CD14-positive monocyte (primary cell): ENCODE results near the gene RBMS1. TPM values are rescaled to one million over a fixed set of nuclear protein-coding genes. Genes with fewer than 3 reads are reported as not detected.
A peak's percentile ranks its signal among the peaks of the same experiment; 100 is the strongest.

Experiments used
- DNase-seq, 3 donors: peaks; one replicate each; pipeline ENCODE4 v3.0.0-alpha.2; 2011 to 2022
- H2AFZ ChIP-seq: 2 replicates; pipeline ENCODE4 v1.6.0; 2012; ENCODE audit warnings: mild to moderate bottlenecking, low read depth, low read length, inconsistent platforms; ENCODE audit not compliant: insufficient read depth, poor library complexity, severe bottlenecking
- H3K27ac ChIP-seq, 2 donors: 1 replicate in 1 of 2; 2 replicates in 1 of 2; pipeline ENCODE4 v1.5.1; 2012 to 2013; ENCODE audit warnings: low read length in 2 of 2, control low read depth in 1 of 2, inconsistent platforms in 1 of 2, low read depth in 1 of 2, mild to moderate bottlenecking in 1 of 2
- H3K27me3 ChIP-seq, 2 donors: one replicate each; pipeline versions ENCODE4 v1.6.0 to v1.6.1; 2011 to 2013; ENCODE audit warnings: low read length in 2 of 2; ENCODE audit not compliant: control insufficient read depth in 2 of 2, insufficient read depth in 2 of 2
- H3K36me3 ChIP-seq, 2 donors: replicated peaks in 1 of 2; 1 replicate in 1 of 2; 2 replicates in 1 of 2; pipeline versions ENCODE4 v1.5.1 to v1.6.1; 2012 to 2013; ENCODE audit warnings: low read length in 2 of 2, control low read depth in 1 of 2, inconsistent platforms in 1 of 2, mild to moderate bottlenecking in 1 of 2; ENCODE audit not compliant: insufficient read depth in 2 of 2, control insufficient read depth in 1 of 2
- H3K4me1 ChIP-seq, 2 donors: 1 replicate in 1 of 2; 2 replicates in 1 of 2; pipeline versions ENCODE4 v1.5.1 to v1.6.1; 2012 to 2013; ENCODE audit warnings: low read length in 2 of 2, control low read depth in 1 of 2, inconsistent platforms in 1 of 2, mild to moderate bottlenecking in 1 of 2, moderate library complexity in 1 of 2; ENCODE audit not compliant: insufficient read depth in 2 of 2, control insufficient read depth in 1 of 2
- H3K4me2 ChIP-seq: replicated peaks from 2 replicates; pipeline ENCODE3; 2012; ENCODE audit warnings: low read length, moderate library complexity, mild to moderate bottlenecking; ENCODE audit not compliant: poor library complexity, severe bottlenecking; ENCODE audit errors: extremely low read depth
- H3K4me3 ChIP-seq, 3 experiments: fragments of 200-600 bp in 1 of 3; sonication (generic) in 1 of 3; replicated peaks in 1 of 3; 1 replicate in 2 of 3; 2 replicates in 1 of 3; pipeline ENCODE4 v1.5.1; 2011 to 2013; ENCODE audit warnings: low read length in 3 of 3, mild to moderate bottlenecking in 3 of 3, control low read depth in 2 of 3, low read depth in 2 of 3, inconsistent platforms in 1 of 3, moderate library complexity in 1 of 3
- H3K79me2 ChIP-seq: 2 replicates; pipeline ENCODE4 v1.6.0; 2012; ENCODE audit warnings: mild to moderate bottlenecking, control low read depth, inconsistent platforms, low read length, moderate library complexity; ENCODE audit not compliant: insufficient read depth
- H3K9ac ChIP-seq: 2 replicates; pipeline ENCODE4 v1.6.0; 2017; ENCODE audit warnings: low read length, mild to moderate bottlenecking; ENCODE audit not compliant: insufficient read depth, poor library complexity, severe bottlenecking
- H3K9me3 ChIP-seq, 2 donors: replicated peaks in 1 of 2; 1 replicate in 1 of 2; 2 replicates in 1 of 2; pipeline versions ENCODE4 v1.5.1 to v1.6.1; 2012 to 2013; ENCODE audit warnings: low read length in 2 of 2, control low read depth in 1 of 2; ENCODE audit not compliant: control insufficient read depth in 1 of 2, insufficient read depth in 1 of 2
- H4K20me1 ChIP-seq: 2 replicates; pipeline ENCODE4 v1.6.0; 2012; ENCODE audit warnings: mild to moderate bottlenecking, low read length, control low read depth, moderate library complexity; ENCODE audit not compliant: insufficient read depth
- H3K27ac Mint-ChIP-seq, 7 donors: one replicate each; pipeline ENCODE4 v1.8.0; 2020; ENCODE audit warnings: mild to moderate bottlenecking in 7 of 7, mixed read lengths in 7 of 7, moderate library complexity in 6 of 7, inconsistent platforms in 2 of 7
- H3K27me3 Mint-ChIP-seq, 3 donors: one replicate each; pipeline ENCODE4 v1.8.0; 2021 to 2022; ENCODE audit warnings: low read depth in 3 of 3, mild to moderate bottlenecking in 3 of 3, mixed read lengths in 3 of 3, moderate library complexity in 3 of 3, inconsistent platforms in 1 of 3
- H3K36me3 Mint-ChIP-seq, 2 donors: one replicate each; pipeline ENCODE4 v1.8.0; 2020; ENCODE audit warnings: mixed read lengths in 2 of 2, inconsistent platforms in 1 of 2, mild to moderate bottlenecking in 1 of 2
- H3K4me1 Mint-ChIP-seq: one replicate; pipeline ENCODE4 v1.8.0; 2020; ENCODE audit warnings: mild to moderate bottlenecking, mixed read lengths
- H3K4me3 Mint-ChIP-seq, 2 donors: one replicate each; pipeline ENCODE4 v1.8.0; 2020; ENCODE audit warnings: mild to moderate bottlenecking in 2 of 2, mixed read lengths in 2 of 2, moderate library complexity in 1 of 2
- H3K9me3 Mint-ChIP-seq, 7 donors: one replicate each; pipeline ENCODE4 v1.8.0; 2020 to 2022; ENCODE audit warnings: mixed read lengths in 7 of 7, mild to moderate bottlenecking in 6 of 7, moderate library complexity in 6 of 7, inconsistent platforms in 2 of 7
- CTCF ChIP-seq: fragments of 200-600 bp; IDR thresholded peaks from one replicate; pipeline ENCODE4 v1.8.0; 2022; ENCODE audit warnings: antibody characterized with exemption, mild to moderate bottlenecking
- WGBS: methylation state at CpG from one replicate; pipeline ENCODE4 v1.1.5; 2013; ENCODE audit warnings: missing lambda C conversion rate; ENCODE audit not compliant: insufficient coverage; 5-methylcytosine and 5-hydroxymethylcytosine counted together
- intact Hi-C, 2 donors: fragments of 100-400 bp; cut with micrococcal nuclease; formaldehyde crosslinking; loops; one replicate each; pipeline versions ENCODE4 v1.15.0 to v1.15.1; 2023
- polyA plus RNA-seq, 3 donors: library from polyadenylated mRNA; depleted of rRNA in 1 of 3; unstranded in 2 of 3; stranded (reverse) in 1 of 3; fragments of 300-500 nt in 2 of 3; fragments of >200 nt in 1 of 3; fragmentation: Illumina TruSeq in 2 of 3; gene quantifications; 1 replicate in 2 of 3; 2 replicates in 1 of 3; pipeline ENCODE4 v1.2.3, GENCODE V29; 2012 to 2021

Gene RBMS1
- polyA plus RNA-seq, 3 donors = 88.2 to 91.2 (median 89.4) TPM

GRCh38 chr2:160318218-160318617 lies 175.4 kb downstream of the RBMS1 start:
- Mint-ChIP-seq H3K27me3 (no peaks in the 10 kb centered on the region), H3K4me3 (no peak overlapping the region), H3K9me3 (peaks cover 0 to 1% (median 0%) of the 10 kb centered on the region in 7 donors), H3K4me1 (peaks cover 32% of the 10 kb centered on the region), H3K36me3 (peaks cover 25 to 34% of the 10 kb centered on the region in 2 donors), H3K27ac (no peak overlapping the region)
- peaks cover 52% of the 10 kb centered on the region for H3K79me2 ChIP-seq
- no peak overlapping the region for H3K9ac ChIP-seq
- peaks cover 10 to 14% of the 10 kb centered on the region in 2 donors for H3K4me1 ChIP-seq
- H2AFZ ChIP-seq = no peak overlapping the region
- H3K27me3 ChIP-seq = no peaks in the 10 kb centered on the region
- peaks cover 5 to 44% of the 10 kb centered on the region in 2 donors for H3K36me3 ChIP-seq
- H3K4me2 ChIP-seq = no peak overlapping the region
- no peak for TF ChIP-seq CTCF
- no peak overlapping the region for H3K27ac ChIP-seq
- intact Hi-C loops = no loop called here
- H3K4me3 ChIP-seq = no peak overlapping the region
- H4K20me1 ChIP-seq = peaks cover 98% of the 10 kb centered on the region
- H3K9me3 ChIP-seq = no peaks in the 10 kb centered on the region
- no peak for DNase-seq

GRCh38 chr2:160317181-160318099 lies 176.2 kb downstream of the RBMS1 start:
- H3K27ac Mint-ChIP-seq = peak overlapping the region in 1 of 7 donors; percentile 61
- H3K27ac ChIP-seq = no peak overlapping the region

More at GRCh38 chr2:160317181-160318099, 176.2 kb downstream of the RBMS1 start:
- Histone ChIP-seq H3K27me3 (no peaks in the 10 kb centered on the region), H3K9me3 (no peaks in the 10 kb centered on the region), H3K79me2 (peaks cover 44% of the 10 kb centered on the region), H3K4me2 (no peak overlapping the region), H4K20me1 (peaks cover 94% of the 10 kb centered on the region), H3K9ac (no peak overlapping the region), H3K4me3 (no peak overlapping the region), H3K4me1 (peaks cover 10 to 14% of the 10 kb centered on the region in 2 donors), H3K36me3 (peaks cover 13 to 50% of the 10 kb centered on the region in 2 donors), H2AFZ (no peak overlapping the region)
- no peak for DNase-seq
- no peak for TF ChIP-seq CTCF
- Mint-ChIP-seq H3K27me3 (no peaks in the 10 kb centered on the region), H3K4me1 (peaks cover 28% of the 10 kb centered on the region), H3K9me3 (peaks cover 0 to 1% (median 0%) of the 10 kb centered on the region in 7 donors), H3K4me3 (no peak overlapping the region), H3K36me3 (peaks cover 31 to 41% of the 10 kb centered on the region in 2 donors)
- whole genome bisulfite sequencing = 100% methylated on average over 3 of the region's 7 CpGs
- intact Hi-C loops = no loop called here
